Astrocyte (in vitro differentiated cells and primary cell): ENCODE measurements around the gene ADAMTS17. TPM values are rescaled to one million over a fixed set of nuclear protein-coding genes. Genes with fewer than 3 reads are reported as not detected.

ENCODE experiments used
- DNase-seq: peaks from one replicate; pipeline ENCODE4 v3.0.0-alpha.2; 2010; ENCODE audit warnings: low read depth
- FAIRE-seq: peaks from 2 replicates; lab custom pipeline; 2011; peaks lifted over from hg19 to GRCh38; lab: Jason Lieb, UNC
- H2AFZ ChIP-seq: 2 replicates; pipeline ENCODE4 v1.6.0; 2012; ENCODE audit warnings: low read depth, low read length, inconsistent platforms
- H3K27ac ChIP-seq: 2 replicates; pipeline ENCODE4 v1.5.1; 2011; ENCODE audit warnings: low read depth, low read length, inconsistent platforms
- H3K27me3 ChIP-seq: 2 replicates; pipeline ENCODE4 v1.6.0; 2011; ENCODE audit warnings: low read length, inconsistent platforms; ENCODE audit not compliant: insufficient read depth
- H3K36me3 ChIP-seq: 2 replicates; pipeline ENCODE4 v1.5.1; 2011; ENCODE audit warnings: low read length, inconsistent platforms; ENCODE audit not compliant: insufficient read depth
- H3K4me1 ChIP-seq: 2 replicates; pipeline ENCODE4 v1.5.1; 2011; ENCODE audit warnings: low read length, inconsistent platforms; ENCODE audit not compliant: insufficient read depth
- H3K4me2 ChIP-seq: 2 replicates; pipeline ENCODE4 v1.6.0; 2012; ENCODE audit warnings: low read length, inconsistent platforms
- H3K4me3 ChIP-seq: 2 replicates; pipeline ENCODE4 v1.5.1; 2011; ENCODE audit warnings: low read depth, mild to moderate bottlenecking, low read length, inconsistent platforms; ENCODE audit not compliant: insufficient read depth
- H3K79me2 ChIP-seq: 2 replicates; pipeline ENCODE4 v1.6.0; 2012; ENCODE audit warnings: mild to moderate bottlenecking, low read length, inconsistent platforms; ENCODE audit not compliant: insufficient read depth
- H3K9ac ChIP-seq: 2 replicates; pipeline ENCODE4 v1.6.0; 2012; ENCODE audit warnings: mild to moderate bottlenecking, low read length, inconsistent platforms
- H3K9me3 ChIP-seq: 2 replicates; pipeline ENCODE4 v1.5.1; 2012; ENCODE audit warnings: low read depth, mild to moderate bottlenecking, low read length, inconsistent platforms; ENCODE audit not compliant: insufficient read depth
- H4K20me1 ChIP-seq: 2 replicates; pipeline ENCODE4 v1.6.0; 2012; ENCODE audit warnings: low read length, inconsistent platforms; ENCODE audit not compliant: insufficient read depth
- H3K27ac Mint-ChIP-seq: one replicate; pipeline ENCODE4 v1.8.0; 2021; ENCODE audit warnings: mild to moderate bottlenecking, mixed read lengths; ENCODE audit not compliant: unreplicated experiment
- H3K27me3 Mint-ChIP-seq: one replicate; pipeline ENCODE4 v1.8.0; 2021; ENCODE audit warnings: low read depth, mixed read lengths; ENCODE audit not compliant: unreplicated experiment
- H3K36me3 Mint-ChIP-seq: one replicate; pipeline ENCODE4 v1.8.0; 2021; ENCODE audit warnings: low read depth, mixed read lengths; ENCODE audit not compliant: unreplicated experiment
- H3K4me1 Mint-ChIP-seq: one replicate; pipeline ENCODE4 v1.8.0; 2021; ENCODE audit warnings: low read depth, mixed read lengths; ENCODE audit not compliant: unreplicated experiment
- H3K4me3 Mint-ChIP-seq: one replicate; pipeline ENCODE4 v1.8.0; 2021; ENCODE audit warnings: mild to moderate bottlenecking, moderate library complexity, mixed read lengths; ENCODE audit not compliant: unreplicated experiment
- H3K9me3 Mint-ChIP-seq: one replicate; pipeline ENCODE4 v1.8.0; 2021; ENCODE audit warnings: mild to moderate bottlenecking, mixed read lengths; ENCODE audit not compliant: unreplicated experiment
- EZH2 ChIP-seq: IDR thresholded peaks from 2 replicates; pipeline ENCODE4 v1.6.1; 2012; ENCODE audit warnings: mild to moderate bottlenecking, low read length, inconsistent platforms; ENCODE audit not compliant: insufficient read depth
- total RNA-seq: library from RNA; stranded (reverse); gene quantifications from 2 replicates; pipeline ENCODE4 v1.2.1, GENCODE V29; 2021
- TF ChIP-seq, protein P1 (sequence below): IDR thresholded peaks from 2 replicates; pipeline ENCODE4 v1.5.1; 2011; ENCODE audit warnings: low read depth, mild to moderate bottlenecking, inconsistent platforms, low read length, moderate library complexity; ENCODE audit not compliant: insufficient read depth

ADAMTS17 gene
- total RNA-seq, 1 donor from 2014 or later: 0.27 TPM

GRCh38 chr15:100278596-100279380 is 63.0 kb downstream of the ADAMTS17 start:
- Mint-ChIP-seq H3K27ac (no peak overlapping the region), H3K4me1 (peaks cover 2% of the 10 kb centered on the region), H3K36me3 (no peaks in the 10 kb centered on the region), H3K4me3 (no peak overlapping the region), H3K9me3 (peaks cover 4% of the 10 kb centered on the region), H3K27me3 (peaks cover 35% of the 10 kb centered on the region)
- Histone ChIP-seq H3K36me3 (no peaks in the 10 kb centered on the region), H3K4me2 (no peak overlapping the region), H3K79me2 (no peaks in the 10 kb centered on the region), H3K4me3 (no peak overlapping the region), H3K27ac (no peak overlapping the region), H2AFZ (no peak overlapping the region), H3K9ac (no peak overlapping the region), H3K4me1 (no peaks in the 10 kb centered on the region), H3K27me3 (no peaks in the 10 kb centered on the region), H4K20me1 (no peaks in the 10 kb centered on the region), H3K9me3 (no peaks in the 10 kb centered on the region)
- TF ChIP-seq, protein P1, sequence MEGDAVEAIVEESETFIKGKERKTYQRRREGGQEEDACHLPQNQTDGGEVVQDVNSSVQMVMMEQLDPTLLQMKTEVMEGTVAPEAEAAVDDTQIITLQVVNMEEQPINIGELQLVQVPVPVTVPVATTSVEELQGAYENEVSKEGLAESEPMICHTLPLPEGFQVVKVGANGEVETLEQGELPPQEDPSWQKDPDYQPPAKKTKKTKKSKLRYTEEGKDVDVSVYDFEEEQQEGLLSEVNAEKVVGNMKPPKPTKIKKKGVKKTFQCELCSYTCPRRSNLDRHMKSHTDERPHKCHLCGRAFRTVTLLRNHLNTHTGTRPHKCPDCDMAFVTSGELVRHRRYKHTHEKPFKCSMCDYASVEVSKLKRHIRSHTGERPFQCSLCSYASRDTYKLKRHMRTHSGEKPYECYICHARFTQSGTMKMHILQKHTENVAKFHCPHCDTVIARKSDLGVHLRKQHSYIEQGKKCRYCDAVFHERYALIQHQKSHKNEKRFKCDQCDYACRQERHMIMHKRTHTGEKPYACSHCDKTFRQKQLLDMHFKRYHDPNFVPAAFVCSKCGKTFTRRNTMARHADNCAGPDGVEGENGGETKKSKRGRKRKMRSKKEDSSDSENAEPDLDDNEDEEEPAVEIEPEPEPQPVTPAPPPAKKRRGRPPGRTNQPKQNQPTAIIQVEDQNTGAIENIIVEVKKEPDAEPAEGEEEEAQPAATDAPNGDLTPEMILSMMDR: no peak
- TF ChIP-seq EZH2: no peak
- FAIRE-seq (no peak), DNase-seq (no peak)

GRCh38 chr15:100277087-100277855 is 64.5 kb downstream of the ADAMTS17 start:
- Mint-ChIP-seq H3K36me3 (no peaks in the 10 kb centered on the region), H3K4me3 (no peak overlapping the region), H3K4me1 (peaks cover 2% of the 10 kb centered on the region), H3K27me3 (peaks cover 37% of the 10 kb centered on the region), H3K27ac (no peak overlapping the region), H3K9me3 (peaks cover 15% of the 10 kb centered on the region)
- Histone ChIP-seq H3K79me2 (no peaks in the 10 kb centered on the region), H3K9ac (no peak overlapping the region), H2AFZ (no peak overlapping the region), H3K4me2 (no peak overlapping the region), H3K4me3 (no peak overlapping the region), H3K9me3 (no peaks in the 10 kb centered on the region), H4K20me1 (no peaks in the 10 kb centered on the region), H3K4me1 (no peaks in the 10 kb centered on the region), H3K36me3 (no peaks in the 10 kb centered on the region), H3K27me3 (no peaks in the 10 kb centered on the region), H3K27ac (no peak overlapping the region)
- FAIRE-seq: no peak
- TF ChIP-seq, protein P1: no peak
- no peak for TF ChIP-seq EZH2
- DNase-seq: no peak
